GM18858 (cell line): ENCODE data around the gene PFKP.

ENCODE experiments used
- ATAC-seq: cut with Tn5 transposase; IDR thresholded peaks from one replicate; pipeline ENCODE4 v1.9.1; 2021; ENCODE audit not compliant: unreplicated experiment

PFKP gene

DNA sequence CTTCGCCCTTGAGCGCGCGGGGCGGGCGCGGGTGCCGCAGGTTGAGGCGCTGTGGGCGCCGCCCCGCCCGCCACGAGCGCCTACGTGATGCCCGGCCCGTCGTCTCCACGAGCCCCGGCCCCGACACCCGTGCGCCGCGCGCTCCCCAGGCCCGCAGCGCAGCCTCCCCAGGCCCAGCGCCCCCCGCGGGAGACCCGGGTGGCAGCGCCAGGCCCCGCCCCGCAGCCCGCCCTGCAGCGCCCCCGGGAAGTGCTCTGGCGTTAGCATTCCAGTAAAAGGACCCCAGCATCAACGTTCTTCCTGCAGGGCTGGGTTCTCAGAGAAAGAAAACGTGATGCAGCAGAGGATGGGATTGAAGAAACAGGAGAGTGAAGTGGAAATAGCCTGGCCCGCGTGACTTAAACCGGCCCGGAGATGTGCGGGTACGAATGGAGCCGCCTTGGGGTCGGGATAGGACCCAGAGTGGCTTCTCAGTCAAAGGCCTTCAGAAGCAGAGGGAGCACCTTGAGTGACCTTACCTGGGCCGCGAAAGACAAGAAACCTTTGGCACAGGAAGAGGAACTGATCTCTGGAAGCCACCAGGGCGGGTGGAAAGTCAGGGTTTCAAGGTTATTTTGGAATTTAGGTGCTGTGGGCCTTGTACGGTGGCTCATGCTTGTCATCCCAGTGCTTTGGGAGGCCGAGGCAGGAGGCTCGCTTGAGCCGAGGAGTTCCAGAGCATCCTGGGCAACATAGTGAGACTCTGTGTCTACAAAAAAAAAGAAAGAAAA lies 1.8 kb downstream of the PFKP start:
- ATAC-seq: peak; percentile 25

DNA sequence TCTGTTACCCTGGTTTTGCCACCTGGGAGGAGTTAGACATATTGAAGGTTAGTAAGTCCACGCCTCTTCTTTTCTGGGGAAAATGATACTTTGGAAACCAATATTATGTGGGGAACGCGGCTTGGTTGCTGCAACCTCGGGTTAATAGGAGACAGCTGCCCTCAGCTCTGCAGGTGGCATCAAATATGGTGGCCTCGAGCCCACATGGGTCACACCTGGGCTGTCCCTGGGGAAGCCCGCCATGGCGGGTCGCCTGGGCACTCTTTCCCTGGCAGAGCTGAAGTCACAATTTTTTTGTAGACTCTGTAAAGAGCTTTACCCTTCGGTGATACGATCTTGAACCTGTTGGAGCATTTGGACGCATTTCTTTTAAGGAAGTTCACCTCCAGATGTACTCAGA lies 2.5 kb downstream of the PFKP start:
- no peak for ATAC-seq

DNA sequence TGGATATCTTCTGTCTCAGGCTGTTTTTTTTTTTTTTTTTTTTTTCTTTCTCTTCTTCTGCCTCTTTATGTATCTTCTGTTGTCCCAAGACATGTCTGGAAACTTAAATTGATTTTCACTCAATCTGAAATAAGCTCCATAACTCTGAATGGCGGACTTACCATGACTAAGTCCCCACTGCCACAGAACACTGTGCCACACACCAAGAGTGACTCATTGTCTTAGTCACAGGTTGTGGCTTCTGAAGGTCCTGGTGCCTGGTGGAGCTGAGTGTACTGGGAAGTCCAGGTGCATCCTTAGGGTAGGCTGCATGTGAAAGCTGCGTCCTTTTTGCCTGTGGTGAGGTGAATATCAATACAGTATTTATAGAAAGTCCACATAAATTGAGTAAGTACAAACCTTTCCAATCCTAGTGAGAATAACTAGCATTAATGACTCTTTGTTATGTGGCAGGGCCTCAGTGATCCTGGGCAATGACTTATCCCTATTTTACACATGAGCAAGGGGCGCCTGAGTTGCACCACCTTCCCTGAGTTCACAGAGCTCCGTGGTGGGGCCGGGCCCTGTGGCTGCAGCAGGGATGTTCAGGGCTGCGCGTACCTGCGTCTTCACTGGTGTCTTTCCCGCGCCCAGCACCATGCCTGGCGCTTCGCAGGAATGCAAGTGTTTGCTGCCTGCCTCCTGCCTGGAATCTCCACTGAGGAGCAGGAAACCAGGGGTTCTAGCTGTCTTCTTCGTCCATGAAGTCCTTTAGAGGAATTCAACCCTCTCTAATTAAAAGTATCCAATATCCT lies 4.3 kb downstream of the PFKP start:
- ATAC-seq: no peak

DNA sequence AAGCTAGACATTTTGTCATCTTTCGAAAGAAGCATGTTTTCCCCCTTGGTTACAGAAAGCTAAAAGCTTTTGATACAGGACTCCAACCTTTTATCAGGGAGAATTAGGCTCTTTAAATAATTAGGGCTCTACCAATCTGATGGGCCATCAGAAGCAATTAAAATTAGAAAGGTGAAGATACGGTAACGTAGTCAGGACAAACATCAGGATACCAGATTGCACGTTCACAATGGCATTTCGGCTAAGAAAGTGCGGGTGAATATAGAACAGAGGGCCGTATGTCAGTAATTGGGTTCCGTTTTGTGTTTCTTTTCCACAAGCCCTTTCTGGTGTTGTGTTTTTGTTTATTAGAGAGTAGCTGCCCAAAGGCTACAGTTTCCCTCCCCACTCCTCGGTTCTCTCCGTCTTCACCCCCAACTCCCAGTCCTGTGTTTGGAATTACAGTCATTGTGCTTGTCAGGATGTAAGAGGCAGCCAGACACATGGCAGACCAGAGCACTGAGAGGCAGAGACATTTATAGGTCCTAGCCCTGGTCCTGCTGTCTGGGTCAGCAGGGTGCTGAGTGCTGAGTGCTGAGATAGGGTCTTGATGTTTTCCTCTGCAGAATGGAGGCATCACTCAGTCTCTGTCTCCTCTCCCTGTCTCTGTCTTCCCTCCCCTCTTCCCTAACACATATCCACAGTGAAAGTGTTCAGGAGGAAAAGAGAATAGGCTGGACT lies 5.5 kb downstream of the PFKP start:
- no peak for ATAC-seq

DNA sequence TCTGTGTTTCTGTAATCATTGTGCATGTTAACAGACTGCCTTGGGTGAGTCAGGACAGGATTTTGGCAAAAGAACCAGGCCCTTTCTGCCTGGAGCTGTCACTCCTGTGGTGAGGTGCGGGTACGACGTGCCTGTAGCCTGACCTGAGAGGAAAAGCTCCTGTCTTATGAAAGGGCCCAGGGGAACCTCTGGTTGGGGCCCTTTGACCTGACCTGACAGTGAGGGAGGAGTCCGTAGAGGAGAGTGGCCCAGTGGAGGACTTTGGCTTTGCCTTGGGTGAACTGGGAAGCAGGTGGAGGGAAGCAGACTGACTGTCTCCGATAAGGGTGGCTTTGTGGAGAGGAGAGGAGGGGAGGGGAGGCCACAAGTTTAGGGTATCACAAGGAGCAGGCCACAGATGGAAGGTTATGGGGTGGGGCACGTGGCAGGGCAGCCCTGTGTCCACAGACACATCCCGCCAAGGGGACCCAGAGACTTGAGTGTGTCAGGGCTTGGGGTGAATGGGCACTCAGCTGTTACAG lies 6.9 kb downstream of the PFKP start:
- ATAC-seq: no peak

DNA sequence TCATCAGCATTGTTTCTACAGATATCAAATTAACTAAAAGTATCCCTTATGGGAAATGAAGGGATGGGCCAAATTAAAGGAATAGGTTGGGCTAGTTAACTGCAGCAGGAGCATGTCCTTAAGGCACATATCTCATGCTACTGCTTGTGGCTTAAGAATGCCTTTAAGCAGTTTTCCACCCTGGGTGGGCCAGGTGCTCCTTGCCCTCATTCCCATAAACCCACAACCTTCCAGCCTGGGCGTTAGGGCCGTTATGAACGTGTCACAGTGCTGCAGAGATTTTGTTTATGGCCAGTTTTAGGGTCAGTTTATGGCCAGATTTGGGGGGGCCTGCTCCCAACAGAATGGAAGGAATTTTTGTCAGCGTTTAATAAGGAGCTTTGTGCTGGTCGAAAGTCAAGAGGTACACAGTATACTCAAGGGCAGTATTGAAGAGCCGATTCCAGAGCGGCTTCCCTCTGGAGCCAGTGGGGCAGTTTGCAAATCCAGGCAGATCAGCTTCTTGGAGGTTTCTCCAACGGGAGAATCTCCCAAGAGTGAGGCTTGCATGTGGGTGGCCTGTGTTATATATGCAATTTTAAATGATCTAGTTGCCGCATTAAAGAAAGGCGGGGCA lies 7.7 kb downstream of the PFKP start:
- no peak for ATAC-seq

DNA sequence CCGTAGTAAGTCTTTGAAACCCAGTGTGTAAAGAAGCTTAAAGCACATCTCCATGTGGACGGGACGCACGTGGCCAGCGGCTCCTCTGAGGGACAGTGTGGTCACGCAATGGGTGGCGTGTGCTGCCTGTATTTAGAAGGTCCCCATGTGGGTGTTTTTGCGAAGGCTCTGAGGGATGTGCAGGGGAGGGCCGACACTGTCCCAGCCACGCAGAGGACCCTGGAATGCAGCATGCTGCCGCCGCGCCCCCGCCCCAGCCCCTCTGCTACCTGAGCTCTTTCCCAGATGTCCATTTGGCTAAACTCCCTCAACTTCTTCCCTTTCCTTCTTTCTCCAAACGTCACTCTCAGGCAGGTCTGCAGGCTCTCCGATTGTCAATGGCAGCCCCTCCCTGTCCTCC lies 8.8 kb downstream of the PFKP start:
- no peak for ATAC-seq

DNA sequence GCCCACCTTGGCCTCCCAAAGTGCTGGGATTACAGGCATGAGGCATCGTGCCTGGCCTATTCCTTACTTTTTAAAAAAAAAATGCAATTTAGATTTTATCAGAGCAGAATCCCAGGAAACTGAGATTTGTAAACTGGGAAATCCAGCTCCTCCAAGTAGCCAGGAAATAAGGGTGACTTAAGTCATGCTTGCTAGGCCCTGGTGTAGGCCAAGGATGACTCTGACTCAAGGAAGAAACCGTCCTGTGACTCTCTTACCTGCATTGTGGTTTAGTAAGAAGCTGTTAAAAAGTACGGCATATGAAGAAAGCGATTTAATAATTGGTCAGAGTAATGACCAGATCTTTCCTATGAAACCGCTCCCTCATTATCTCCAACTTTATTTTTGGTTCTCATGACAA lies 10.2 kb downstream of the PFKP start:
- no peak for ATAC-seq

DNA sequence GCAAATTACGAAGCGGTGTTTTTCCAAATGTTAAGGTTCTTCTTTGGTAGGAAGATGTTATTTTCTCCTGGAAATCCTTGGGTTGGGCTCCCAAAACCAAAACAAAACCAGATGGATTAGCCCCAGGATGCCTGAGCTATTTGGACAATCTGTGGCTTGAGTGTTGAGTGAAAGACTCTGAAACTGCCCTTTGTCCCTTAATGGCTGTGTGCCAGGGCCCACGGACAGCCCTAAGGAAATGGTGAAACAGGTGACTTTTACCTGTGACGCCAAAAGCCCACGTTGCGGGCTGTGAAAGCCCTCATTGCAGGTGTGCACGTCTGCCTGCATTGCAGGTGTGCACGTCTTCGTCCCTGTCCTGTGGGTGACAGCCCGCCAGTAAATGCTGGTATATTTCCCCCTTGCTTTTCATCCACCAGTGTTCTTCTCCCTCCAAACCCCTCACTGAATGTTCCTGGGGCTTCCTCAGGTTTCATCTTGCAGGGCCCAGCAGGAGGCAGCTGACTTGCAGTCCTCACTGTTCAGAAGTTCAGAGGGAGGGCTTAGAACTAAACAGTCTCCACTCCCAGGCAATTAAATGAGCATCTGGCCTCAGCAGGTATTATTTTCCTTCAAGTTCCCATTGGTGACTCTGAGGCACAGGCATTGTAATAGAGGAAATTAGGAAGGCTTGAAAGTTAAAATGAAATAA lies 10.7 kb downstream of the PFKP start:
- ATAC-seq: no peak

DNA sequence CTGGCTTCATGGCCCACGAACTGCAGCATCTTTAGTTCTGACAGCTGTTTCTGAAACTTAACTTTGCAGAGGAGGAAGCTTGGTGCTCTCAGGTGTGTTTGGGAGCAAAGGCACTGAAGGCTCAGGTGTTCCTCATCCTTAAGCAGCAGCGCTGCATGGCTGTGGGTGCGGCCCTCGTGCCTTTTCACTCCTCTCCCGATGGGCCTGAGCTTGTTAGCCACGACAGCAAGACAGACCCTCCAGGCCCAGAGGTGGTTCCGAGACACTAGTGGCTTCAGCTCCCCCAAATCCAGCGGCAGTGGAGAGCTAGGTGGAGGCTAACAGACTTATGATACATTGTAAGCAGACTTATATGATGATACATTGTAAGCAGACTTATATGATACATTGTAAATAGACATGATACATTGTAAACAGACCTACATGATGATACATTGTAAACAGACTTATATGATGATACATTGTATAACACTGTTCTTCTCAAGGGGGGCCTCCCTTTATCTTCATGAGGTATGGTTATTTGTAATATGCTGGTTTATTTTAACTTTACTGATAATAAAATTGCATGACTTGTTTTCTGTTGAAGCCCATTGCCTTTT lies 14.1 kb downstream of the PFKP start:
- ATAC-seq: no peak

DNA sequence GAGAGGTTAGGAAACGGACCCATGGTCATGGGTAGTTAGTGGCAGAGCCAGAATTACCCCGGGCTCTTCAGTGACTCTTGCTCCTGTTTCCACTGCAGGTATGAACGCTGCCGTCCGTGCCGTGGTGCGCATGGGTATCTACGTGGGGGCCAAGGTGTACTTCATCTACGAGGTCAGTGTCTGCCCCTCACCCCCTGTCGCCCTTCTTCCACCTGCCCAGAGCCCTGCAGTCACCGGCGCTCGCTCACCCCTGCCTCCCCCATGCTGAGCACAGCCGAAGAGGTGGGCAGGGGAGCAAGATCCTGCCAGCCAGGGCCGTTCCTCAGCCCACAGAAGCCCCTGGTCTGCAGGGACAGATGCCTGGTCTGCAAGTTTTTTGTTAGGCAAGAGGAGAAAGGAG lies 14.9 kb downstream of the PFKP start:
- ATAC-seq: no peak

DNA sequence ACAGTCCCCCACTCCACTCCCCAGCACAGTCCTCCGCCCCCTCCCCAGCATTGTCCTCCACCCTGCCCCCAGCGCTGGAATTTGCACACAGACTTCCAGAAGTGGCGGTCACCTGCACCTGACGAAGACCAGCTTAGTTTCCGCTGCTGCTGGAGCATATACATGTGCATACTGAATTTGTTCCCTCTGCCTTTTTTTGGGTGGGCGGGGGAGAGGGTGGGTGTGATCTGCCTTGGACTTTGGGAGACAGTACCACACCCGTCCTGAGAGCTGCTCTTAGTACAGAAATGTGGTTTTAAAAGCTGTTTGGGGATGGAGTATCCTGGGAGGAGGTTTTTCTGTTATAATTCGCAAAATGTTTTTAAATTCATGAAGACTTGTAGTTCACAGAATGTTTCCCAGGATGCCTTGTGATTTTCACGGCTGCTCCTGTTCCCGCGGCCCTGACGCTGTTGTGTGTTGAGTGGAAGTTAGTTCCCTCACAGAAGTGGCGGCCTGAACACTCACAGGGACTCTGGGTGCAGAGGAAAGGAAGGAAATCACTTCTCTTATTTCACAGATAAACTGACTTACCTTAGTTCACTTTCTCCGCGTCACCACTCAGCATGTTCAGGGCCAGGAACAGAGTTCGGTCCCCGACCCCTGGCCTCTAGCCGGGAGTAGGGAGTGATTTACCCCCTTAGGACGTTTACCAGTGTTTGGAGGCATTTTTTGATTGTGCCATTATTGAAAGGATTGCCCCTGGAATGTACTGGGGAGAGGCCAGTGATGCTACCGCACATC lies 18.6 kb downstream of the PFKP start:
- ATAC-seq: no peak

DNA sequence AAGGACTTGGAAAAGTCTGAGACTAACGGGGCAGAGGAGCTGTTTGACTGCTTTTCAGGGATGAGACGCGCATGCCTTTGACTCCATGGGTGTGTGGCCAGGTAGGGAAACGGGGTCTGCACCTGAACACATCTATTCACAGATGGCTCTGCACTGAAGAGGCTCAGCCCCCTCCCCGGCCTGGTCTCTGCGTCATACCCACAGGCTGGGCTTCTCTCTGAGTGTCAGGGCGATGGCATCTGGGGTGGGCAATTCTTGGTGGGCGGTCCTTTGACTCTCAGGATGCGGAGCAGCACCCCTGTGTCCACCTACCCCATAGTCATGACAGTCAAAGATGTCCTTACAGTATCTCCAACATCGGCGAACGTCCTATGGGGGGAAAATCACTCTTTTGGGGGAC lies 23.0 kb downstream of the PFKP start:
- no peak for ATAC-seq

DNA sequence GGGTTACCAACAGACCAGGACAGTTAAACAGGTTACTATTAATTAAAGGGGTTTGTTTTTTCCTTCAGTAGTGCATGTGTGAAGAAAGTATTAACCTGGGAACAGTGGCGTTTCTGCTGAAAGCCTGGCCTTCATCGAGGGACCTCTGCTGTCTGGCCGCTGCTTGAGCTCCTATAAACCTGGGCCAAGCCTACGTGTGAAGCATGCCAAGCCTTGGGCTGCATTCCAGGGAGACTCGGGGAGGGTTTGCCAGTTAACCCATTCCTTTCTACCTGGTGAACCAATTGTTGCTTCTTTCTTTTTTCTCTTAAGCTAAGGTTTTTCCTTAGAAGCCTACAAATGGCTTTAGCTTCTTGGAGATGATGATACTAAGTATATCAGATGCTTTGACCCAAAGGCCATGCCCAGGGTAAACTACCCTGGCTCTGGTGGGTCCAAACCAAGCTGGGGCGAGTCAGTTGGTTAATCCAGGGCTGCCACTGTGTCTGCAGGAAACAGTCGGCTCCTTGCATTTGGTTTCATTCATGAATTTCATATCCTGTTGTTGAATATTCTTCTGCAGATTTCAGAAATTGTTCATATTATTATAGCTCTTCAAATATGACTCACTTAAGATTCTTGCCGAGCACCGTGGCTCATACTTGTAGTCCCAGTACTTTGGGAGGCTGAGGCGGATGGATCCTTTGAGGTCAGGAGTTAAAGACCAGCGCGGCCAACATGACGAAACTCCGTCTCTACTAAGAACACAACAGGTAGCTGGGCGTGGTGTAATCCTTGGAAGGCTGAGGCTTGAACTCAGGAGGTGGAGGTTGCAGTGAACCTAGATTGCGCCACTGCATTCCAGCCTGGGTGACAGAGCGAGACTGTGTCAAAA lies 23.8 kb downstream of the PFKP start:
- no peak for ATAC-seq

DNA sequence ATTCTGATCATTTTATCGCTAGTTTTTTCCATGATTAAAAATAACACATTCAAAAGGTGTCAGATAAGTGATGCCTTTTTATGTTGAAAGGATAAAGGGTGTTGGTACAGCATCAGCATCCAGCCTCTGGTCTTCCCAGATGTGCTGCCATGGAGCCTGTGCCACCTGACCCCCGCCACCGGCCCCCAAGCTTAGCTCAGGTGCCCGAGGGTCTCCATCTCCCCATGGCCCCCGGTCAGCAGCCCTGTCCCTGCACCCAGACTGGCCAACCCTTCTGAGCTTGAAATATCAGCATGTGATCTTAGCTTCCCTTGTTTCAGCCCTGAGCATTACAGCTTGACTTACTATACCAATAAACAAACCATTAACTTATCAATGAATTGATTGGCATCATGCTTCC lies 24.6 kb downstream of the PFKP start:
- no peak for ATAC-seq

DNA sequence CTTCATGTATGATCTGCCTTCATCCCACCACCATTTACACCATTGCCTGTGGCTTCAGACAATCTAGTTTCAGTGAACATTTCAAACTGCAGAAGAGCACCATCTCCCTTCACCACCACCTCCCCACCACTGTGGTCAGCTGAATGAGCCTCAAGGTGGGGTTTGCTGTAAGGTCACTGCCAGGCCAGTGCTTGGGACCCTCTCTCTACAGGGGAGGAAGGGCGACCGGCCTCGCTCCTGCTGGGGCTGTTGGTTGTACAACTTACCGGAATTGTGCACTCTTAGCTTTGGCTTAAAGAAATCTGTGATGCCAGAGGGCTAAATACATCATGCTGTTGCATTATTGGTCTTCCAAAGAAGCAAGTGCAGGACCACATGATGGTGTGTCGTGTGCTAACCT lies 26.6 kb downstream of the PFKP start:
- ATAC-seq: no peak

DNA sequence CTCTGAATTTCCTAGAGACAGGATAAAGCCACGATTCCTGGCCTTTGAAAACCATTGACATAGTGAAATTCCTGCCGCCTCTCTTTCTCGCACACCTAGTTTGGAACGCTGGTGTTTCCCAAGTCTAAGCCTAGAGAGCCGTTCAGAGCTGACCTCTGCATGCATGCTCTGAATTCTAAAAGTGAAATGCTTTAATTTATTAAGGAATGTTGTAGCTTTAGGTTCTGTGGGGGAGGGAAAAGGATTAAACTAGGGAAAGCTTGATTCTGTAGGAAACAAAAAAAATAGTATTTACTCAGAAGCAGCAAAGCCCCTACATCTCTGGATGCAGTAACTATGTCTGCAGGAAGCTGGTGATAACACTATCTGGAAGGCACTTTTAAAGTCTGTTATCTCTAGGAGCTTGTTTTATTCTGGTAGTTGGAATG lies 27.3 kb downstream of the PFKP start:
- ATAC-seq: no peak

DNA sequence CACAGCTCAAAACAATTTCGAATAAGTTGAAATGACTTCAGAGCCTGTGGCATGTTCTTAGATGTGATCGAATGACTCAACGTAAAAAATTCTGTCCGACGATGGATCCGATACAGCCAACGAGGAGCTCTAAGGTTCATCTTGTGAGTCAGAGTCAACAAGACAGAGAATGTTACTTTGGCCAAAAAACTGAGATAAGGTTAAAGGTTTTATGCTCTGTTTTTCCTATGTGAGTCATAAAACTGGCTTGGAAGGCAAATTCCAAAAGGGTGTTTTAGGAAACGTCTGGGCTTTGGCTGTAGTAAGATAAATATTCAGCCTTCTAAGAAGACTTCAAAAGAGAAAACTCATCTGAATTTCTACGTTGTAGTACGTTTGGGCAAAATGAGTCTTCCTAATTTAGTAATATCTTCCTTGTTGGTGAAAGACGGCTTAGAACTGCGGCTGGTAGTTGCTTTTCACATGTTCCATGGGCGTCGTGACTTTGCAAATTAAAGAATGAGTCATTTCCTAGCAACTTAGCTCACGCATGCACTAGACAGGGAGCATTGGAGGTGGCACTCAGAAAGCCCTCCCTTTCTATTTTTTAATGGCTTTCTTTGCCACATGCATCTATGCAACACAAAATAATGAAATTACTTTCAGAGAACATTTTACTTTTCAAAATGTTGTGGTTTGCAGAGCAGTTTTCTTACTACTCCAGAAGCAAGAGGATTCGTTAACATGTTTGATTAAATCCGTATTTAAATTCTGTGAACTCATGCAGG lies 28.2 kb downstream of the PFKP start:
- ATAC-seq: no peak
